WTC11 (cell line): ENCODE measurements around the gene VPS4B. TPM values are rescaled to one million over a fixed set of nuclear protein-coding genes. Genes with fewer than 3 reads are reported as not detected.

Experiments
- ATAC-seq: fragments of 200-7000 bp; cut with Tn5 transposase; 2 replicates; pipeline ENCODE4 v1.10.0; 2021; ENCODE audit warnings: mild to moderate bottlenecking, moderate library complexity
- CTCF ChIA-PET: fragments of 300-600 bp; sonication (Branson Sonifier 250); formaldehyde crosslinking; loops from one replicate; lab custom pipeline; 2021; ENCODE audit warnings: antibody characterized with exemption; lab: Charles Lee
- POLR2A ChIA-PET: fragments of 350-600 bp; sonication (Branson Sonifier 250); formaldehyde crosslinking; loops from one replicate; lab custom pipeline; 2021; ENCODE audit warnings: antibody characterized with exemption; lab: Charles Lee
- DNase-seq: peaks from one replicate; pipeline ENCODE4 v3.0.0; 2021; ENCODE audit warnings: low spot score
- H3K27ac Mint-ChIP-seq: 2 replicates; pipeline ENCODE4 v1.8.0; 2021; ENCODE audit warnings: mixed read lengths
- H3K27me3 Mint-ChIP-seq: 2 replicates; pipeline ENCODE4 v1.8.0; 2021; ENCODE audit warnings: low read depth, mild to moderate bottlenecking, moderate library complexity, mixed read lengths
- H3K36me3 Mint-ChIP-seq: 2 replicates; pipeline ENCODE4 v1.8.0; 2021; ENCODE audit warnings: mixed read lengths
- H3K4me1 Mint-ChIP-seq: 2 replicates; pipeline ENCODE4 v1.8.0; 2022; ENCODE audit warnings: mixed read lengths
- H3K4me3 Mint-ChIP-seq: 2 replicates; pipeline ENCODE4 v1.8.0; 2021; ENCODE audit warnings: mild to moderate bottlenecking, moderate library complexity, mixed read lengths
- H3K9me3 Mint-ChIP-seq: 2 replicates; pipeline ENCODE4 v1.8.0; 2021; ENCODE audit warnings: mixed read lengths
- GABPB1 ChIP-seq: sonication (generic); formaldehyde crosslinking; IDR thresholded peaks from 2 replicates; pipeline ENCODE4 v1.8.1; 2023; ENCODE audit warnings: mild to moderate bottlenecking, missing genetic modification reagents
- KAT7 ChIP-seq: sonication (generic); formaldehyde crosslinking; IDR thresholded peaks from 2 replicates; pipeline ENCODE4 v1.8.1; 2023; ENCODE audit warnings: missing genetic modification reagents, mild to moderate bottlenecking, borderline replicate concordance
- MXD4 ChIP-seq: fragments of 250-450 bp; sonication (Bioruptor Pico); IDR thresholded peaks from 2 replicates; pipeline ENCODE4 v1.8.0; 2021; ENCODE audit warnings: mild to moderate bottlenecking, moderate library complexity, borderline replicate concordance
- RORB ChIP-seq: fragments of 250-450 bp; sonication (Bioruptor Pico); IDR thresholded peaks from 2 replicates; pipeline ENCODE4 v1.9.0; 2021; ENCODE audit warnings: mild to moderate bottlenecking
- SMAD4 ChIP-seq: sonication (generic); formaldehyde crosslinking; IDR thresholded peaks from 2 replicates; pipeline ENCODE4 v1.8.0; 2022; ENCODE audit warnings: mild to moderate bottlenecking, missing genetic modification reagents
- TP53 ChIP-seq: sonication (generic); formaldehyde crosslinking; IDR thresholded peaks from 2 replicates; pipeline ENCODE4 v1.8.1; 2023; ENCODE audit warnings: mild to moderate bottlenecking, missing genetic modification reagents
- ZNF138 ChIP-seq: sonication (generic); formaldehyde crosslinking; conservative IDR thresholded peaks from 2 replicates; pipeline ENCODE4 v1.8.1; 2022; ENCODE audit warnings: mild to moderate bottlenecking, moderate library complexity, missing genetic modification reagents
- ZNF263 ChIP-seq: sonication (generic); formaldehyde crosslinking; IDR thresholded peaks from 2 replicates; pipeline ENCODE4 v1.8.1; 2022; ENCODE audit warnings: low read depth, mild to moderate bottlenecking, moderate library complexity, missing genetic modification reagents
- ZNF416 ChIP-seq: fragments of 250-450 bp; sonication (Bioruptor Pico); IDR thresholded peaks from 2 replicates; pipeline ENCODE4 v1.9.0; 2021; ENCODE audit warnings: mild to moderate bottlenecking, inconsistent platforms
- total RNA-seq: library from RNA; stranded (reverse); gene quantifications from 3 replicates; pipeline ENCODE4 v1.2.3, GENCODE V29; 2021
- TF ChIP-seq, protein P1 (sequence below): sonication (generic); formaldehyde crosslinking; IDR thresholded peaks from 2 replicates; pipeline ENCODE4 v1.8.0; 2022; ENCODE audit warnings: mild to moderate bottlenecking, missing genetic modification reagents
- TF ChIP-seq, protein P2 (sequence below): sonication (generic); formaldehyde crosslinking; IDR thresholded peaks from 2 replicates; pipeline ENCODE4 v1.8.1; 2022; ENCODE audit warnings: low read depth, missing genetic modification reagents, borderline replicate concordance
- TF ChIP-seq, protein P3 (sequence below): sonication (generic); formaldehyde crosslinking; IDR thresholded peaks from 2 replicates; pipeline ENCODE4 v1.8.0; 2023; ENCODE audit warnings: mild to moderate bottlenecking, missing genetic modification reagents
- TF ChIP-seq, protein P4 (sequence below): fragments of 250-450 bp; sonication (Bioruptor Pico); IDR thresholded peaks from 2 replicates; pipeline ENCODE4 v1.8.0; 2021; ENCODE audit warnings: mild to moderate bottlenecking
- TF ChIP-seq, protein P5 (sequence below): sonication (generic); formaldehyde crosslinking; IDR thresholded peaks from 2 replicates; pipeline ENCODE4 v1.8.0; 2022; ENCODE audit warnings: mild to moderate bottlenecking, missing genetic modification reagents
- TF ChIP-seq, protein P6 (sequence below): fragments of 250-450 bp; sonication (Bioruptor Pico); IDR thresholded peaks from 2 replicates; pipeline ENCODE4 v1.9.0; 2021; ENCODE audit warnings: moderate library complexity, mild to moderate bottlenecking, inconsistent platforms, borderline replicate concordance
- TF ChIP-seq, protein P7 (sequence below): sonication (generic); formaldehyde crosslinking; IDR thresholded peaks from 2 replicates; pipeline ENCODE4 v1.8.1; 2022; ENCODE audit warnings: mild to moderate bottlenecking, moderate library complexity, missing genetic modification reagents
- TF ChIP-seq, protein P8 (sequence below): sonication (generic); formaldehyde crosslinking; IDR thresholded peaks from 2 replicates; pipeline ENCODE4 v1.8.1; 2022; ENCODE audit warnings: low read depth, mild to moderate bottlenecking, moderate library complexity, missing genetic modification reagents, borderline replicate concordance

VPS4B gene
- total RNA-seq, 1 experiment from 2014 or later, result 37.8 TPM

DNA sequence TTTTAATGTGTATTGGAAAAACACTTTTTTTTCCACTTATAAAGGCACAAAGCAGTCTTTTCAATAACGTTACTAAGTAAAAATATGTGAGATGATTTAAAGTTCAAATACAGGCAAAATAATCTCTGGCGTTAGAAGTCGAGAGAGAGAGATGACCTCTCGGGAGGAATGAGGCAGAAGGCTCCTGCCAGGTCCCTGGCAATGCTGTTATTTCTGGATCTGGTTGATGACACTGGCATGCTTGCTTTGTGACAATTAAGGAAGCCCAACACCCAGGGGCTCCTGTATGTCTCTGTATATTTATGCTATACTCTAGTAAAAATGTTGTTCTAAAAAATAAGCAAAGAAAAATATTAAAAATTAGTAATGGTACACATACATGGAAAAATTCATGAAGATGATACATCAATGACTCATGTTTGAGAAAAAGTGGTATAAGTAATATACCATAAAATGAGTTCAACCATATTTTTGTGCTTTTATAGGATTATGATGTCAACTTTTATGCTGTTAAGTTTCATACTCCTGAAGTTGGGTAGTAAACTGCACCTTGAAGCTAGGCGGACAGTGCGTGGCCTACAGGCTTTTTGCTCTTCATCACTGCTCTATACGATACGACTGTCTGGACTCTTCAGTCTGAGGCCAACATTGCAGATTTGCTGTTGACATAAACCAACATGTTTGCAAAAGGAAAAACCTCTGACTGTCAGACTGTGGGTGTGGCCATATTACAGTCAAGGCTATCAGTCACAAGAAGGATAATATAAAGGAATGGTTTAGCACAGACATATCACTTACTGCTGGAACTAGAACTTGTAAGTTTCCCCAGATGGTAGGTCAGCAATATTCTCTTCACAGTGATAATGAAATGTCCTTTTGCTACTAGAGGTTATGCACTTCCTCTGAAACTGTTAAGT lies 19.8 kb downstream of the VPS4B start:
- ChIA-PET POLR2A (no interaction called here), CTCF (no interaction called here)
- ATAC-seq (no peak), DNase-seq (no peak)
- Mint-ChIP-seq H3K4me3 (no peak overlapping the region), H3K36me3 (peaks cover 50% of the 10 kb centered on the region), H3K4me1 (no peaks in the 10 kb centered on the region), H3K9me3 (no peaks in the 10 kb centered on the region), H3K27me3 (no peaks in the 10 kb centered on the region), H3K27ac (no peak overlapping the region)
- TF ChIP-seq GABPB1 (CRISPR knock-in tag), result no peak
- TF ChIP-seq, protein P1, sequence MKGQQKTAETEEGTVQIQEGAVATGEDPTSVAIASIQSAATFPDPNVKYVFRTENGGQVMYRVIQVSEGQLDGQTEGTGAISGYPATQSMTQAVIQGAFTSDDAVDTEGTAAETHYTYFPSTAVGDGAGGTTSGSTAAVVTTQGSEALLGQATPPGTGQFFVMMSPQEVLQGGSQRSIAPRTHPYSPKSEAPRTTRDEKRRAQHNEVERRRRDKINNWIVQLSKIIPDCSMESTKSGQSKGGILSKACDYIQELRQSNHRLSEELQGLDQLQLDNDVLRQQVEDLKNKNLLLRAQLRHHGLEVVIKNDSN (CRISPR knock-in tag), result no peak
- TF ChIP-seq, protein P2, sequence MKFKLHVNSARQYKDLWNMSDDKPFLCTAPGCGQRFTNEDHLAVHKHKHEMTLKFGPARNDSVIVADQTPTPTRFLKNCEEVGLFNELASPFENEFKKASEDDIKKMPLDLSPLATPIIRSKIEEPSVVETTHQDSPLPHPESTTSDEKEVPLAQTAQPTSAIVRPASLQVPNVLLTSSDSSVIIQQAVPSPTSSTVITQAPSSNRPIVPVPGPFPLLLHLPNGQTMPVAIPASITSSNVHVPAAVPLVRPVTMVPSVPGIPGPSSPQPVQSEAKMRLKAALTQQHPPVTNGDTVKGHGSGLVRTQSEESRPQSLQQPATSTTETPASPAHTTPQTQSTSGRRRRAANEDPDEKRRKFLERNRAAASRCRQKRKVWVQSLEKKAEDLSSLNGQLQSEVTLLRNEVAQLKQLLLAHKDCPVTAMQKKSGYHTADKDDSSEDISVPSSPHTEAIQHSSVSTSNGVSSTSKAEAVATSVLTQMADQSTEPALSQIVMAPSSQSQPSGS (CRISPR knock-in tag), result no peak
- TF ChIP-seq KAT7 (CRISPR knock-in tag), result no peak
- TF ChIP-seq, protein P3, sequence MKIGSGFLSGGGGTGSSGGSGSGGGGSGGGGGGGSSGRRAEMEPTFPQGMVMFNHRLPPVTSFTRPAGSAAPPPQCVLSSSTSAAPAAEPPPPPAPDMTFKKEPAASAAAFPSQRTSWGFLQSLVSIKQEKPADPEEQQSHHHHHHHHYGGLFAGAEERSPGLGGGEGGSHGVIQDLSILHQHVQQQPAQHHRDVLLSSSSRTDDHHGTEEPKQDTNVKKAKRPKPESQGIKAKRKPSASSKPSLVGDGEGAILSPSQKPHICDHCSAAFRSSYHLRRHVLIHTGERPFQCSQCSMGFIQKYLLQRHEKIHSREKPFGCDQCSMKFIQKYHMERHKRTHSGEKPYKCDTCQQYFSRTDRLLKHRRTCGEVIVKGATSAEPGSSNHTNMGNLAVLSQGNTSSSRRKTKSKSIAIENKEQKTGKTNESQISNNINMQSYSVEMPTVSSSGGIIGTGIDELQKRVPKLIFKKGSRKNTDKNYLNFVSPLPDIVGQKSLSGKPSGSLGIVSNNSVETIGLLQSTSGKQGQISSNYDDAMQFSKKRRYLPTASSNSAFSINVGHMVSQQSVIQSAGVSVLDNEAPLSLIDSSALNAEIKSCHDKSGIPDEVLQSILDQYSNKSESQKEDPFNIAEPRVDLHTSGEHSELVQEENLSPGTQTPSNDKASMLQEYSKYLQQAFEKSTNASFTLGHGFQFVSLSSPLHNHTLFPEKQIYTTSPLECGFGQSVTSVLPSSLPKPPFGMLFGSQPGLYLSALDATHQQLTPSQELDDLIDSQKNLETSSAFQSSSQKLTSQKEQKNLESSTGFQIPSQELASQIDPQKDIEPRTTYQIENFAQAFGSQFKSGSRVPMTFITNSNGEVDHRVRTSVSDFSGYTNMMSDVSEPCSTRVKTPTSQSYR (CRISPR knock-in tag), result no peak
- no peak for TF ChIP-seq ZNF416
- no peak for TF ChIP-seq ZNF138 (CRISPR knock-in tag)
- TF ChIP-seq ZNF263 (CRISPR knock-in tag), result no peak
- TF ChIP-seq, protein P4, sequence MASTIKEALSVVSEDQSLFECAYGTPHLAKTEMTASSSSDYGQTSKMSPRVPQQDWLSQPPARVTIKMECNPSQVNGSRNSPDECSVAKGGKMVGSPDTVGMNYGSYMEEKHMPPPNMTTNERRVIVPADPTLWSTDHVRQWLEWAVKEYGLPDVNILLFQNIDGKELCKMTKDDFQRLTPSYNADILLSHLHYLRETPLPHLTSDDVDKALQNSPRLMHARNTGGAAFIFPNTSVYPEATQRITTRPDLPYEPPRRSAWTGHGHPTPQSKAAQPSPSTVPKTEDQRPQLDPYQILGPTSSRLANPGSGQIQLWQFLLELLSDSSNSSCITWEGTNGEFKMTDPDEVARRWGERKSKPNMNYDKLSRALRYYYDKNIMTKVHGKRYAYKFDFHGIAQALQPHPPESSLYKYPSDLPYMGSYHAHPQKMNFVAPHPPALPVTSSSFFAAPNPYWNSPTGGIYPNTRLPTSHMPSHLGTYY (CRISPR knock-in tag), result no peak

DNA sequence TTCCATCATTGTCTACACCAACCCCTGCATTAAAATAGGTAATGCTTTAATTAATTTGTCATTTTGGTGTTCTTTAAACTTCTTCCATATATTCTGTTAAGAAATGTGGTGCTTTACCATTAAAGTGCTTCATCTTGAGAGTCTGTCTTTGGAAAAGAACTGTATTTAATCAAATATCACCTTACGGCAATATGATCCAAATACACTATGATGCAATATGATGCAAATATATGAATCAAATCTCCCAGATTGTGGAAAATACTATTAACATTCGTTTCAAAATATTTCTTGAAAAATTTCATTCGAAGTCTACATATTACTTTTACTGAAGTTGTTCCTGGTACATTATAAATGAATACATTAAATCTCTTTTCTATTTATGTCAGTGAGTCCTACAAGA lies 23.0 kb downstream of the VPS4B start:
- no peak for ATAC-seq
- no peaks in the 10 kb centered on the region for H3K9me3 Mint-ChIP-seq
- CTCF ChIA-PET, result no interaction called here
- POLR2A ChIA-PET, result no interaction called here
- H3K4me3 Mint-ChIP-seq, result no peak overlapping the region
- H3K36me3 Mint-ChIP-seq, result peaks cover 51% of the 10 kb centered on the region
- no peaks in the 10 kb centered on the region for H3K4me1 Mint-ChIP-seq
- DNase-seq, result no peak
- H3K27me3 Mint-ChIP-seq, result no peaks in the 10 kb centered on the region
- no peak overlapping the region for H3K27ac Mint-ChIP-seq
- TF ChIP-seq ZNF138 (CRISPR knock-in tag) (no peak), MXD4 (CRISPR knock-in tag) (no peak), RORB (CRISPR knock-in tag) (no peak), TP53 (CRISPR knock-in tag) (no peak), SMAD4 (no peak), ZNF416 (no peak)
- TF ChIP-seq, protein P5, sequence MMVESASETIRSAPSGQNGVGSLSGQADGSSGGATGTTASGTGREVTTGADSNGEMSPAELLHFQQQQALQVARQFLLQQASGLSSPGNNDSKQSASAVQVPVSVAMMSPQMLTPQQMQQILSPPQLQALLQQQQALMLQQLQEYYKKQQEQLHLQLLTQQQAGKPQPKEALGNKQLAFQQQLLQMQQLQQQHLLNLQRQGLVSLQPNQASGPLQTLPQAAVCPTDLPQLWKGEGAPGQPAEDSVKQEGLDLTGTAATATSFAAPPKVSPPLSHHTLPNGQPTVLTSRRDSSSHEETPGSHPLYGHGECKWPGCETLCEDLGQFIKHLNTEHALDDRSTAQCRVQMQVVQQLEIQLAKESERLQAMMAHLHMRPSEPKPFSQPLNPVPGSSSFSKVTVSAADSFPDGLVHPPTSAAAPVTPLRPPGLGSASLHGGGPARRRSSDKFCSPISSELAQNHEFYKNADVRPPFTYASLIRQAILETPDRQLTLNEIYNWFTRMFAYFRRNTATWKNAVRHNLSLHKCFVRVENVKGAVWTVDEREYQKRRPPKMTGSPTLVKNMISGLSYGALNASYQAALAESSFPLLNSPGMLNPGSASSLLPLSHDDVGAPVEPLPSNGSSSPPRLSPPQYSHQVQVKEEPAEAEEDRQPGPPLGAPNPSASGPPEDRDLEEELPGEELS (CRISPR knock-in tag), result no peak
- TF ChIP-seq, protein P6, sequence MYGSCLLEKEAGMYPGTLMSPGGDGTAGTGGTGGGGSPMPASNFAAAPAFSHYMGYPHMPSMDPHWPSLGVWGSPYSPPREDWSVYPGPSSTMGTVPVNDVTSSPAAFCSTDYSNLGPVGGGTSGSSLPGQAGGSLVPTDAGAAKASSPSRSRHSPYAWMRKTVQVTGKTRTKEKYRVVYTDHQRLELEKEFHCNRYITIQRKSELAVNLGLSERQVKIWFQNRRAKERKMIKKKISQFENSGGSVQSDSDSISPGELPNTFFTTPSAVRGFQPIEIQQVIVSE (CRISPR knock-in tag), result no peak
- TF ChIP-seq, protein P7, sequence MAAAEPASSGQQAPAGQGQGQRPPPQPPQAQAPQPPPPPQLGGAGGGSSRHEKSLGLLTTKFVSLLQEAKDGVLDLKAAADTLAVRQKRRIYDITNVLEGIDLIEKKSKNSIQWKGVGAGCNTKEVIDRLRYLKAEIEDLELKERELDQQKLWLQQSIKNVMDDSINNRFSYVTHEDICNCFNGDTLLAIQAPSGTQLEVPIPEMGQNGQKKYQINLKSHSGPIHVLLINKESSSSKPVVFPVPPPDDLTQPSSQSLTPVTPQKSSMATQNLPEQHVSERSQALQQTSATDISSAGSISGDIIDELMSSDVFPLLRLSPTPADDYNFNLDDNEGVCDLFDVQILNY, result no peak
- TF ChIP-seq, protein P8, sequence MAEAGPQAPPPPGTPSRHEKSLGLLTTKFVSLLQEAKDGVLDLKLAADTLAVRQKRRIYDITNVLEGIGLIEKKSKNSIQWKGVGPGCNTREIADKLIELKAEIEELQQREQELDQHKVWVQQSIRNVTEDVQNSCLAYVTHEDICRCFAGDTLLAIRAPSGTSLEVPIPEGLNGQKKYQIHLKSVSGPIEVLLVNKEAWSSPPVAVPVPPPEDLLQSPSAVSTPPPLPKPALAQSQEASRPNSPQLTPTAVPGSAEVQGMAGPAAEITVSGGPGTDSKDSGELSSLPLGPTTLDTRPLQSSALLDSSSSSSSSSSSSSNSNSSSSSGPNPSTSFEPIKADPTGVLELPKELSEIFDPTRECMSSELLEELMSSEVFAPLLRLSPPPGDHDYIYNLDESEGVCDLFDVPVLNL (CRISPR knock-in tag), result no peak
- TF ChIP-seq, protein P4 (CRISPR knock-in tag), result no peak
